Thyroid gland (tissue), 4 donors: Measurements from ENCODE around the gene ELAVL4.

Source experiments
- CTCF ChIP-seq, 6 experiments: fragments of 200-600 bp in 3 of 6; fragments of 450-650 bp in 3 of 6; sonication (generic) in 3 of 6; IDR thresholded peaks; one replicate each; pipeline ENCODE4 v1.5.1; 2016 to 2019; ENCODE audit warnings: antibody characterized with exemption in 6 of 6, mild to moderate bottlenecking in 2 of 6, inconsistent platforms in 1 of 6, moderate library complexity in 1 of 6
- POLR2A ChIP-seq, 2 donors: fragments of 450-650 bp; IDR thresholded peaks; one replicate each; pipeline ENCODE4 v1.6.1; 2017; ENCODE audit warnings: antibody characterized with exemption in 2 of 2, mild to moderate bottlenecking in 2 of 2, moderate library complexity in 1 of 2

GRCh38 chr1:50155541-50155940 is 46.8 kb downstream of the ELAVL4 start:
- TF ChIP-seq POLR2A (IDR thresholded peaks at IDR 0.05) (no peak), CTCF (IDR thresholded peaks at IDR 0.05) (no peak)
